Putamen (tissue), 1 donor: Measurements from ENCODE around the gene ASAP2.

Experiments used
- DNase-seq: peaks from one replicate; pipeline ENCODE4 v3.0.0-alpha.2; 2016; ENCODE audit warnings: low spot score

The ASAP2 gene

DNA sequence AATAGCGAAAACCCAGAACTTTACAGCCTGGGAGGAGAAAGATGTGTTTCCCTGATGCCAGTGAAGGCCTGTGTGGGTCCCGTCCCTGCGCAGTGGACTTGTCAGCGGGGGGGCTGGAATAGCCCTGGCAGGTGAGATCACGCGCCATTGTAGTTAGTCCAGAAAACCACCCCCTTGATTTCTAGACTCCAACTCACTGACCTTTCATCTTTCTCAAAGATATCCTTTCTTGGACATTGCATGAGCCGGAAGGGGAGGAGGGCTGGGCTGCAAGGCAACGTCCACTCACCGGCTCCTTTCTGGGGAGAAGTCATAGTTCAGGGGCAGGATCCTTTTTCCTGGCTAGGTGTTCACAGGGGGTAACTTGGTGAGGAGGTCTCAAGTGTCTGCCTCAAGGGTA, 22.3 kb upstream of the ASAP2 start:
- DNase-seq = no peak

GRCh38 chr2:9187620-9188214, 18.9 kb upstream of the ASAP2 start:
- DNase-seq = no peak

DNA sequence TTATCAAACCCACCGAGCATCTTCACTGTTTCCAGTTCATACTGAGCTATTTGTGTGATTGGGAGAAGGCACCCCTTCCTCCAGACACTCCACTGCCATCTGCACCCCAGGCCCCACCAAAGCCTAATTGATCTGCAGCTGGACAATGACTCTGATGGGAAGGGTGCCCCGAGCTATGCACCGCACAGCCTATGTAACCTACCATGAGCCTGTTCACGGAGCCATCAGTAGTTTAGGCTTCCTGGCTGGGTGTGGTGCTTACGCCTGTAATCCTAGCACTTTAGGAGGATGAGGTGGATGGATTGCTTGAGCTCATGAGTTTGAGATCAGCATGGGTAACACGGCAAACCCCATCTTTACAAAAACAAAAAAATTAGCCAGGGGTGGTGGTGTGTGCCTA, 17.8 kb upstream of the ASAP2 start:
- no peak for DNase-seq

DNA sequence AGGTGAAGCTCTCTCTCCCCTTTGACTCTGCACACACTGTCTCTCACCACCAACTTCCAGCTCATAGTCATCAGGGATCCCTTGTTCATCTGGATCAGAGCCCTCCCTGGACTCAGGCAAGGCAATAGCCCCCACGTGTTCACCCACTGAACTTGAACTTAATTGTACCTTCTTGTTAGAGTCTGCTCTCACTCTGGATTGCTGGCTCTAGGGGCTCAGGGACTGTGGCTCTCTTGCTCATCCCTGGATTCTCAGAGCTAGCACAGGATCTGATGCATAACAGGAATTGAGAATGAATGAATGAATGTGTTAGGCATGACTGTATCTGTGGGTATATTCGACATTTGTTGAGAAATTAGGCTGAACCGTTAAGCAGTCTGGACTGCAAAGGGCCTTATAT, 16.7 kb upstream of the ASAP2 start:
- no peak for DNase-seq

- peak; percentile 64 for DNase-seq
Measured at GRCh38 chr2:9191041-9191481, 15.6 kb upstream of the ASAP2 start.

GRCh38 chr2:9192712-9193111, 13.9 kb upstream of the ASAP2 start:
- DNase-seq = no peak

GRCh38 chr2:9194352-9194751, 12.3 kb upstream of the ASAP2 start:
- no peak for DNase-seq

- DNase-seq = no peak
Measured at GRCh38 chr2:9196637-9197036, 10.0 kb upstream of the ASAP2 start.

GRCh38 chr2:9197916-9198315, 8.7 kb upstream of the ASAP2 start:
- DNase-seq = no peak

DNA sequence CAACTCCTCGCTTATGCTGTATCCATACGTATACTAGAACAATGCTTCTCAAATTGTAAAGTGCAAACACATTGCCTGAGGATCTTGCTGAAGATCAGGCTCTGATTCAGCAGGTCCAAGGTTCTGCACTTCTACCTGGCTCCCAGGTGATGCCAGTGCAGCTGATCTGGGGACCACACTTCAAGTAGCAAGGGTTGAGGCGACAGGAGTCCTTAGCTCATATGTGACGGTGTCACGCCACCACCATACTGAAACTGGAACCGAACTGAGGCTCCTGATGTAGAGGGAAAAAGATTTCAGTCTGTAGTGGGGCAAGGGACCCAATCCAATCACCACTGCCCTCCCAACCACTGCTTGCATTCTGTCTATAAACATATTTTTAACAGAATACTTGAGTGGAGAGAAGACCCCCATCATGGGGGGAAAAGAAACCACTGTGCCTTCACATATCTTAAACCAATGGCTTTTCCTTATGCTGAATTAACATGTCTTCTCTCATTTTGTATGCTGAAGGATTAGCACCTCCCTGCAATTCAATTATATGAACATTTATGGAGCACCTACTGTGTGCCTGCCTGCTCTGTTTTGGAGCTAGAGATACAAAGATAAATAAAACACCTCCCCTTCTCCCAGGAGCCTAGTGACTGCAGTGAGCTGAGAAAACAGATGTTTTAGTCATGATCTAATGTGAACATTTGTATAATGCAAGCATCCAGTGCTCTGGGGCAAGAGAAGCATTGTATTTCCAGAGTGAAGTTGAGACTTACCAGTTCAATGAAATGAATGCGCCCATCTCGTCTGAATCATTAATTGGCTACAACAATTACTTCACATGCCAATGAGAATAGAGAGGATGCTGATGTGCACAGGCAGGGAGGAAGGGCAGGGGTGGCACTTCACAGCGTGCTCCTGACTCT, 6.6 kb upstream of the ASAP2 start:
- no peak for DNase-seq

GRCh38 chr2:9200633-9201015, 6.0 kb upstream of the ASAP2 start:
- no peak for DNase-seq

DNA sequence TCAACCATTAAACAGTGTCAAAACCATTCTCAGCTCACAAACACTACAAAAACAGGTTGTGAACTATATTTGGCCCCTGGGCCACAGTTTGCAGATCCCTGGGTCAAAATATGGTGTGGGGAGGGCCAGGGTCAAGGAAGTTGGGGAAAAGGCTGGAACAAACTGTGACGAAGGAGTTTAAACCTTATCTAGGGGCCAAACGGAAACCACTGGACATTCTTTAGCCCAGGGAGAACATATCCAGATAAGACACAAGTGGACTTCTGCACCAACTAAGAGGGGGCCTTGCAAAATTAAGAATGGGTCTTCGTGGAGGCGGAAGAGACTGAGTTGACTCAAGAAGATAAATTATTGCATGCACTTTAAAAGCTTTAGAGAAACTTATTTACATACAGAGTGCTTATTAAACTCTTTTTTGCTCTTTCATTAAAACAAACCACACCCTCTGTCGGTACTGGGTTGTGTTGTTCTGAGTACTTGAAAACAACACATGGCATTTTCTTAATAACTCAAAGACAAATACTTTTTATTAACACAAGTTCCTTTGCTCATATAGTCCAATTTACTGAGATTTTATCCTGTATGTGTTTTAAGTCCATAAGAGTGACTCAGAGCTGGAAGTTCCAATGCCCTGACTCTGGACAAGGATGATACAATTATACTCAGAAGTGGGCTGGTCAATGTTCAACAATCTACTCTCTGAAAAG, 5.3 kb upstream of the ASAP2 start:
- DNase-seq = no peak

GRCh38 chr2:9203006-9203405, 3.6 kb upstream of the ASAP2 start:
- no peak for DNase-seq

GRCh38 chr2:9203876-9204275, 2.7 kb upstream of the ASAP2 start:
- DNase-seq = no peak

DNA sequence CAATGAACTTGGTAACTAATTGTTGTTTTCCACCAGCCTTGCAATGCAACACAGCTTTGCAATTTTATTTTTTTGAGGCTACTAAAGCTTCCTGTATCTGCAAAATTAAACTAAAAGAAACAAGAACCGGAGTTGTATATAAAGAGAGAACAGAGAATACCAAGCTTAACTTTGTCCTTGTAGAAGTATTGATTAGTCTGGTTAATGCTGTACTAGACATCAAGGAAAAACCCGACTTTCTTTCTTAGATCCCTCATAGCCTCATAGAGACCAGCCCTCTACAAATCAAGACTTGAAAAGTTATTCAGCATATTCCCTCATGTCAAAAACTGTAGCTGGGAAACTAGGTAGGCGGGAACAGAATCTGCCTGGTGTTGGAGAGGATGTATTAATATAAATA, 1.7 kb upstream of the ASAP2 start:
- no peak for DNase-seq

GRCh38 chr2:9205486-9205885, 1.1 kb upstream of the ASAP2 start:
- no peak for DNase-seq

DNA sequence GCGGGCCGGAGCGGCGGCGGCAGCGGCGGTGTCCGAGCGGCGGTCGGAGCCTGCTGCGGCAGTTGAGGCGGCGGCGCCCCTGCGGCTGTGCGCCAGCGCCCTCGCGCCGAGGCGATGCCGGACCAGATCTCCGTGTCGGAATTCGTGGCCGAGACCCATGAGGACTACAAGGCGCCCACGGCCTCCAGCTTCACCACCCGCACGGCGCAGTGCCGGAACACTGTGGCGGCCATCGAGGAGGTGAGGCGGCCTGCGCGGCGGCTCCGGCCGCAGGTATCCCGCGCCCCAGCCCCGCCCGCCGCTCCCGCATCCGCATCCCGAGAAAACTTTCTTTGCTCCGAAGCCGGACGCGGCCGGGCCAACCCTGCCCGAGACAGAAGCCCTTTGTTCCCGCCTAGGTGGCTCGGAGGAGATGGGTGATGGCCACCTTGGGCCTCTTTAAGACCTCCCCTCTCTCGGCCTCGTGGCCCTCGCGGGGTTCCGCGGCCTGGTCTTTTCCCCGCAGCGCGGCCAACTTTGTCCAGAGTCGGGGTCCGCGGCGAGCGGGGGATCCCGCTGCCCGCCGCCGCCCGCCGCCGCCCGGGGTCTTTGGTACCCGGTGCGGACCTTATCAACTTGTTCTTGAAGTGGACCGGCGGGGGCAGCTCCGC, 504 bp downstream of the ASAP2 start:
- DNase-seq = no peak

GRCh38 chr2:9207641-9208311, 1.2 kb downstream of the ASAP2 start:
- DNase-seq = peak; percentile 37

DNA sequence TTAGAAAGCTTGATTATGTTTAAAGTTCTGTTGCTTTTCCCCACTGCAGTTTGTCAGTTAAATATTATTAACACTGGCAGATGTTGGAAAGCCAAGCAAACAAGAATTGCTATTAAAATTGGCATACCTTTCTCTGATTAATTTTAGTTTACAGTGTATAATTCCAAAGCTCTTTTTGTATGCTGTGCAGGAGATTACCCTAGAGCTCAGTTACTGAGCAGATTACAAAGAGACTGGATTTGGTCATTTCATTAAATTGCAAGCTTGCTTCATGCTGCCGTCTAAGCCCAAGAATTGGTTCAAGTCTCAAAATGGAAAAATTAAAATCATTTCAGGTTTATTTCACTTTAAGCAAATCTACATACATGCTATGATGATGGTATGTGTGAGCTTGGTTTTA, 2.3 kb downstream of the ASAP2 start:
- DNase-seq = no peak

DNA sequence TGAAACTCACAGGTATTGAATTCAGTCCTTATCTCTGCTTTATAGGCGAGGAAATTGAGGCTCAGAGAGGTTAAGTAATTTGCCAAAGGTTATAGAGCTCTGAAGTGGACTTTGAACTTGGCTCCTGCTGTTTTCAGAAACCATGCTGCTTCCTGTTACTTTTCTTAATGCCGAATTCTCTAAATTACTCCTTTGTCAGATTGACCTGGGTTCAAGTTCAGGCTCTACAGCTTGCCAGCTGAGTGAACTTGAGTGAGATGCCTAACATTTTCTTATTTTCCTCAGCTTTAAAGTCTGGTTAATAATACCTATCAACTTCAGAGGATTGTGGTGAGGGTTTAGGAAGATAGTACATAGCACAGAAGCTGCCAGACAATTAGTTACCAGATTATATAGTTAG, 3.4 kb downstream of the ASAP2 start:
- DNase-seq = no peak

DNA sequence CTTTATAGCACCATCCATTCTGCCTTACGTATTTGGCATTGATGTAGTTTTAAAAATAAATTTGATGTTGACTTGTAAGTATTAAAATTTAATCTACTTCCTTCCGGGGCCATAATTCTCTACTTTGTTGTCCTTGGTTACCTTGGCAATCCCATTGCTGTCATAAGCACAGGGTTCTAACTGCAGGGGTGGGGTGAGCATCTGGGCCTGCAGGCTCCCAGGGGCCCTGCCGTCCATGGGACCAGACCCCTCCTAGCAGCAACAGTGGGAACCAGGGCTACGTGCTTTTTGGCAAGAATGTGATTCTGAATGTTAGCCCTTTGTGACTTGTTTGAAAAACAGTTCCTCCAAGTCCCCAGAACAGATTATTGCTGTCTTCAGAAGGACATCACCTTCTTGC, 4.9 kb downstream of the ASAP2 start:
- DNase-seq = no peak
